Epithelial cell of esophagus (primary cell): Measurements from ENCODE around the gene PXDN.
"Not testable (repeated sequence)": the region's sequence is repeated elsewhere in the genome, so short reads cannot be mapped to it uniquely, and the experiment has no call there.

Experiments used
- DNase-seq: peaks from one replicate; pipeline ENCODE4 v3.0.0; 2010; ENCODE audit warnings: low read depth
- H3K4me3 ChIP-seq: 2 replicates; pipeline ENCODE4 v1.5.1; 2011; ENCODE audit warnings: mild to moderate bottlenecking, low read length, control low read depth
- TF ChIP-seq, protein P1 (sequence below): IDR thresholded peaks from 2 replicates; pipeline ENCODE4 v1.5.1; 2011; ENCODE audit warnings: low read depth, mild to moderate bottlenecking, low read length, control low read depth, inconsistent platforms; ENCODE audit not compliant: insufficient read depth; ENCODE audit errors: missing control alignments

PXDN gene

DNA sequence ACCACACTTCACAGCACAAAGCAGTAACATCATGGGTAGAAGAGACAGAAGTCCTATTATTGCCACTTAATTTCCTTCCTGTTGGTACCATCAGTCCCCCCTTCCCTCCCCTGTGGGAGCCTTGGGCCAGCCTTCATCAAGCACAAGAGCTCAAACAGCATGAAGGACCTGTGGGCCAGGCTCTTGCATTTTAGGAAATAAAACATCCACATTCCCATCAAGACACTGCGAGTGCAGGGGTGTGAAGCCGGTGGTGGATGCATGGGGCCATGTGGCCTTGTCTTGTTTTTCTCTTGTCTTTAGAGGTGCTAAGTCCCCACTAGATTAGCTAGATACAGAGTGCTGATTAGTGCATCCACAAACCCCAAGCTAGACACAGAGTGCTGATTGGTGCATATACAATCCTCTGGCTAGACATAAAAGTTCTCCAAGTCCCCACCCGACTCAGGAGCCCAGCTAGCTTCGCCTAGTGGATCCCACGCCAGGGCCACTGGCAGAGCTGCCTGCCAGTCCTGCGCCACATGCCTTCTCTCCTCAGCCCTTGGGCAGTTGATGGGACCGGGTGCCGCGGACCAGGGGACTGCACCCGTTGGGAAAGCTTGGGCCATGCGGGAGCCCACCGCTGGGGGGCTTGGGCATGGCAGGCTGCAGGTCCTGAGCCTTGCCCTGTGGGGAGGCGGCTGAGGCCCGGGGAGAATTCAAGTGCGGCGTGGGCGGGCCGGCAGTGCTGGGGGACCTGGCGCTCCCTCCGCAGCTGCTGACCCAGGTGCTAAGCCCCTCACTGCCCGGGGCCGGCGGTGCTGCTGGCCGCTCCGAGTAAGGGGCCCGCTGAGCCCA lies 14.7 kb upstream of the PXDN start:
- TF ChIP-seq, protein P1, sequence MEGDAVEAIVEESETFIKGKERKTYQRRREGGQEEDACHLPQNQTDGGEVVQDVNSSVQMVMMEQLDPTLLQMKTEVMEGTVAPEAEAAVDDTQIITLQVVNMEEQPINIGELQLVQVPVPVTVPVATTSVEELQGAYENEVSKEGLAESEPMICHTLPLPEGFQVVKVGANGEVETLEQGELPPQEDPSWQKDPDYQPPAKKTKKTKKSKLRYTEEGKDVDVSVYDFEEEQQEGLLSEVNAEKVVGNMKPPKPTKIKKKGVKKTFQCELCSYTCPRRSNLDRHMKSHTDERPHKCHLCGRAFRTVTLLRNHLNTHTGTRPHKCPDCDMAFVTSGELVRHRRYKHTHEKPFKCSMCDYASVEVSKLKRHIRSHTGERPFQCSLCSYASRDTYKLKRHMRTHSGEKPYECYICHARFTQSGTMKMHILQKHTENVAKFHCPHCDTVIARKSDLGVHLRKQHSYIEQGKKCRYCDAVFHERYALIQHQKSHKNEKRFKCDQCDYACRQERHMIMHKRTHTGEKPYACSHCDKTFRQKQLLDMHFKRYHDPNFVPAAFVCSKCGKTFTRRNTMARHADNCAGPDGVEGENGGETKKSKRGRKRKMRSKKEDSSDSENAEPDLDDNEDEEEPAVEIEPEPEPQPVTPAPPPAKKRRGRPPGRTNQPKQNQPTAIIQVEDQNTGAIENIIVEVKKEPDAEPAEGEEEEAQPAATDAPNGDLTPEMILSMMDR: no peak
- H3K4me3 ChIP-seq: no peak overlapping the region
- DNase-seq: no peak

DNA sequence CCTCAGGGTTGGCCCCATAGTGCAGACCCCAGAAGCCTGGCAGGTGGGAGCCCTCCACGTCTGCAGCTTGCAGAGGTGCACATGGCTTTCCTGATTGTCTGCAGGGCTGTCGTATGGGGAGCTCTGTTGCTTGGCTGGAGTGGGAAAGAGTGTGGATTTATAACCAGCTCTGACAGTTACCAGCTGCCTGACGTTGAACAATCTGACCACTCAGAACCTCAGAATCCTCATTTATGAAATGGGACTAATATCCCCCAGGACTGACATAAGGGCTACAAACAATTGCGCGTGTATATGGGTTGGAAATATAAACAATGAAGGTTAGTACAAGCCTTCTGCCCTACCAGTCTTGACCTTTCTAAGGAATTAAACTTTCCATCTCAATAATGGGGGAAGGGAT lies 13.9 kb upstream of the PXDN start:
- TF ChIP-seq, protein P1: no peak
- H3K4me3 ChIP-seq: no peak overlapping the region
- DNase-seq: no peak

DNA sequence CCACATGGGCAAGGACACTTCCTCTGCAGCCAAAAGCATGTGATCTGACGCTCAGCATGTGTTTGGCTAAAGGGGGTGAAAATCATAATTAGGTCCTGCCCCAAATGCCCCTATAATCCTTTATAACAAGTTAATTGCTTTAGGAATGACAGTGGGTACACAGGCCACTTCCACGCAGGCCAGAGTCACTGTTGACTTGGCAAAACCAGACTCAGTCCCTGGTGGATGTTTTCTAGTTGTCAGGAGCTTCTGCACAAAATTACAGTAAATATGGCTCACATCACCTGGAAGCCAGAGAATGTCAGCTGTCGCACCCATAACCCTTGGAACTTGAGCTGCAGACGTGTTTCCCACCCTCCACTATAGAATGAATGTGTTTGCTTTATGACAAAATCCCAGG lies 13.3 kb upstream of the PXDN start:
- TF ChIP-seq, protein P1: no peak
- no peak overlapping the region for H3K4me3 ChIP-seq
- DNase-seq: no peak

DNA sequence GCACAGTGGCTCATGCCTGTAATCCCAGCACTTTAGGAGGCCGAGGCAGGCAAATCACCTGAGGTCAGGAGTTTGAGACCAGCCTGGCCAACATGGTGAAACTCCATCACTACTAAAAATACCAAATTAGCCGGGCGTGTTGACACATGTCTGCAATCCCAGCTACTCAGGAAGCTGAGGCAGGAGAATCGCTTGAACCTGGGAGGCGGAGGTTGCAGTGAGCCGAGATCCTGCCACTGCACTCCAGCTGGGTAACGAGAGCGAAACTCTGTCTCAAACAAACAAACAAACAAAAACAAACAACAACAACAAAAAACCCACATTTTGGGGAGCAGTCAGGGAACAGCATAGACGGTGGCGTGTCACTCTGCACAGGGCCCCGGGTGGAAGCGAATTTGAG lies 12.8 kb upstream of the PXDN start:
- not testable (repeated sequence) for DNase-seq, H3K4me3 ChIP-seq

DNA sequence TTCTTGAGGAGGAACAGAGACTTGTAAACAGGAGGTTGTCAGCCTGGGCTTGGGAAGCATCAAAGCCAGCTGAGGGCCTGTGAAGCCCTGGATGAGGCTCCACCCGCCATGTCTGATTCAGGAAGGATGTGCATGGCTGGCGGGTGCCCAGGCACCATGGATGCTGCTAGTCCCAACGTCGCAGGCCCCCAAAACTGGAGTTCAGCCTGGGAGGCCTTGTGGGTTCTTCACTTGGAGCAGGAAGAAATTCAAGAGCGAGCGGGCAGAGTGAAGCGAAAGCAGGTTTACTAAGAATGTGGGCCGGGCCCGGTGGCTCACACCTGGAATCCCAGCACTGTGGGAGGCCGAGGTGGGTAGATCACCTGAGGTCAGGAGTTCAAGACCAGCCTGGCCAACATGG lies 12.1 kb upstream of the PXDN start:
- TF ChIP-seq, protein P1: no peak
- no peak overlapping the region for H3K4me3 ChIP-seq
- DNase-seq: no peak

DNA sequence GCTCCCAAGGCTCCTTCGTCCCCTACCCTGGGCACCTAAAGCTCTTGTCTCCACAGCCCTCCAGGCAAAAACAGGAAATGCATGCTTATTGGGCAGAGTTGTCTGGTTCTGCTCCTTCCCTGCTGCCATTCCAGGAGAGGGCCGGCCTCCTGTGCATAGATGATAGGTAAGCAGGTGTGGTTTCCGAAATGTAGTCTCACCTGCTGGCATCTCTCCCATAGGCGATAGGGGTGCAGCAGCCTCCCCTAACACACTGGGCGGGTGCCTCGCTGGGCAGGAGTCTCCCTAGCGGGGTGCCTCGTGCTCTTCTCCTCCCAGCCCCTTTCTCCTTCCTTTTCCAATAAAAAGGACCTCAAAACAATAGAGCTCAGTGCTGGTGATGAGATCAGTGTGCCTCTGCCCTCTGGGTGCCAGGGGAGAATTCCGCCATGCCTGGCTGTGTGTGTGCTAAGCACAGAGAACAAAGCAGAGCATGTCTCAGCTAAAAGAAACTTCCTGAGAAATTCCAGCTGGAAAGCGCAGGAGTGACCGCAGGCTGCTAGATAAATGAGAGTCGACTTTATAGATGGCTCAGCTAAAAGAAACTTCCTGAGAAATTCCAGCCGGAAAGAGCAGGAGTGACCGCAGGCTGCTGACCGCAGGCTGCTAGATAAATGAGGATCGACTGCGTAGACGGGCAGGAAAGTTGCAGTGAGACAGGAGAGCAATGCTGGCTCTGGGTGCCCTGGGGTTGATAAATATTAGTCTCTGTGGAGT lies 11.3 kb upstream of the PXDN start:
- H3K4me3 ChIP-seq: no peak overlapping the region
- no peak for DNase-seq
- TF ChIP-seq, protein P1: no peak

DNA sequence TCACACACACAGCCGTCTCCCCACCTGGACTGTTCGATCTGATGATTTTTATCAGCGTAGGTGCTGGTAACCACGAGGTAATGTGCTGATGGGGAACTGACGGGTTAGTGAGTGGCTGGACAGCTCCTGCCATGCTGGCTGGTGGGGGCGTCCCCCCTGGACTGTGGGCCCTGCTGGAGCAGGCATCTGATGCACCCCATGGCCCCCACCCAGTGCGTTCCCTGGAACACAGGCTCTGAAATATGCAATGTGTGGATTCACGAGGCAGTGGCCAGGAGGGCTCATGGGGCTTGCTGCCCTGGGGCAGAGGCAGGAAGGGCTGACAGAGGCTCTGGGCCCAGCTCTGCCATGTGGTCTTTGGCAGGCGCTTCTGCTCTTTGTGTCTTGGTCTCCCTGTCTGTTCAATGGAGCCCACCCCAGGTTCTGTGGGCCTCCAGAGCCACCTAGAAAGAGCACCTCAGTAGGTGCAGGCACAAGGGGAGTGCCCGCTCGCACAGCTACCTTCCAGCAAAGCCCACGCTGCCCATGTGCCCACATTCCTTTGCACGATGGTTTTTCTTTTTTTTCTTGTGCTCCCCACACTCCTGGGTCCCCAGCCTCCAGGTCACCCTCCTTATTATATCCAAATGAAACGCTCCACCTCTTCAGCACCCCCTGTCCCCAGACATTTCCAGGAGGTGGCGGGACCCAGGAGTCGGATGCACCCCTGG lies 10.3 kb upstream of the PXDN start:
- DNase-seq: no peak
- TF ChIP-seq, protein P1: no peak
- H3K4me3 ChIP-seq: no peak overlapping the region
